Subcutaneous adipose tissue (tissue), 4 donors: Measurements from ENCODE around the gene GPR65. TPM values are rescaled to one million over a fixed set of nuclear protein-coding genes. Genes with fewer than 3 reads are reported as not detected.

ENCODE experiments used
- CTCF ChIP-seq: fragments of 450-650 bp; IDR thresholded peaks from one replicate; pipeline ENCODE4 v1.5.1; 2016; ENCODE audit warnings: low read depth, mild to moderate bottlenecking, control low read depth, antibody characterized with exemption, moderate library complexity
- total RNA-seq, 4 donors: library from RNA; depleted of rRNA; stranded (reverse); fragments of >200 nt; gene quantifications; one replicate each; pipeline ENCODE4 v1.1.0, GENCODE V29; 2016

GPR65 gene
- total RNA-seq, 4 donors from 2014 or later, result 0.19 to 18.7 (median 2.0) TPM

- TF ChIP-seq CTCF, result no peak
Measured at GRCh38 chr14:88013750-88014349, 8.9 kb downstream of the GPR65 start.

GRCh38 chr14:88016768-88017167, 11.8 kb downstream of the GPR65 start:
- no peak for TF ChIP-seq CTCF

- no peak for TF ChIP-seq CTCF
Measured at GRCh38 chr14:88017535-88017934, 12.6 kb downstream of the GPR65 start.

- TF ChIP-seq CTCF, result no peak
Measured at GRCh38 chr14:88023658-88024187, 18.8 kb downstream of the GPR65 start.

- no peak for TF ChIP-seq CTCF
Measured at GRCh38 chr14:88025313-88025712, 20.4 kb downstream of the GPR65 start.

GRCh38 chr14:88026890-88027289, 22.0 kb downstream of the GPR65 start:
- TF ChIP-seq CTCF, result no peak

- no peak for TF ChIP-seq CTCF
Measured at GRCh38 chr14:88029500-88029899, 24.6 kb downstream of the GPR65 start.
